Measurements from ENCODE around the gene EXOSC7.

DNA sequence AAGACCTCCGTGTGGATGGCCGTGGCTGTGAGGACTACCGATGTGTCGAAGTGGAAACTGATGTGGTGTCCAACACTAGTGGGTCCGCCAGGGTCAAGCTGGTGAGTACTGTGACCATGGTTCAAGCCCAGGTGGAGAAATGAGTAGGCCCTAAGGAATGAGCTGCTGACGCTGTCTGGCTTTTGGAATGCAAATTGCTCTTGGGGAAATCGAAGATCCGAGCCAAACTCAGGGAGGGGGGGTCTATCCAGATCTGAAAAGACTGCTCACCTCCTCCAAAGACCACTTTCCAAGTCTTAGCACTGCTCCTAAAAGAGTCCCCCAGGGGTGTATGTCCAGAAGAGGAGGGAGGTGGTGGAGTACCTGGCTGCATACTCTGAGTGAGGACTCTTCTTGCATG is 13.1 kb downstream of the EXOSC7 start:
- TF ChIP-seq YY1 (IDR thresholded peaks at IDR 0.05; ENCODE audit: insufficient read depth, insufficient read length): no peak
- TF ChIP-seq SUZ12 (IDR thresholded peaks at IDR 0.05; ENCODE audit: extremely low read depth, insufficient read depth, insufficient read length): no peak
